Upper lobe of right lung (tissue), 1 donor: ENCODE data around the gene PRCP. TPM values are rescaled to one million over a fixed set of nuclear protein-coding genes. Genes with fewer than 3 reads are reported as not detected.

Experiments used
- ATAC-seq: fragments of 200-7000 bp; cut with Tn5 transposase; one replicate; pipeline ENCODE4 v1.9.1; 2020; ENCODE audit warnings: mild to moderate bottlenecking, moderate library complexity
- DNase-seq: peaks from one replicate; pipeline ENCODE4 v3.0.0-alpha.2; 2020
- H3K27ac ChIP-seq: fragments of 200-600 bp; one replicate; pipeline ENCODE4 v1.8.0; 2022
- H3K27me3 ChIP-seq: fragments of 200-600 bp; one replicate; pipeline ENCODE4 v1.8.0; 2022; ENCODE audit warnings: mild to moderate bottlenecking
- H3K36me3 ChIP-seq: fragments of 200-600 bp; one replicate; pipeline ENCODE4 v1.8.0; 2022
- H3K4me1 ChIP-seq: fragments of 200-600 bp; one replicate; pipeline ENCODE4 v1.8.0; 2022
- H3K4me3 ChIP-seq: fragments of 200-600 bp; one replicate; pipeline ENCODE4 v1.8.0; 2022; ENCODE audit warnings: mild to moderate bottlenecking
- H3K9me3 ChIP-seq: fragments of 200-600 bp; one replicate; pipeline ENCODE4 v1.8.0; 2022
- intact Hi-C: fragments of 100-400 bp; cut with DNase I; formaldehyde crosslinking; loops from one replicate; pipeline ENCODE4 v1.11.0; 2022
- total RNA-seq: library from RNA; stranded (reverse); fragmentation: NEBNext Ultra II Directional; extraction: Animal tissue kit (Norgen Biotek cat#: 25700); gene quantifications from one replicate; pipeline ENCODE4 v1.2.1, GENCODE V29; 2021
- TF ChIP-seq, protein P1 (sequence below): fragments of 200-600 bp; IDR thresholded peaks from one replicate; pipeline ENCODE4 v1.8.0; 2022; ENCODE audit warnings: antibody characterized with exemption
- donor health status: DM: no; HTN: yes; CAD: no; lungs with severe emphysema.

The PRCP gene
- total RNA-seq, 1 donor from 2014 or later = 91.3 TPM

DNA sequence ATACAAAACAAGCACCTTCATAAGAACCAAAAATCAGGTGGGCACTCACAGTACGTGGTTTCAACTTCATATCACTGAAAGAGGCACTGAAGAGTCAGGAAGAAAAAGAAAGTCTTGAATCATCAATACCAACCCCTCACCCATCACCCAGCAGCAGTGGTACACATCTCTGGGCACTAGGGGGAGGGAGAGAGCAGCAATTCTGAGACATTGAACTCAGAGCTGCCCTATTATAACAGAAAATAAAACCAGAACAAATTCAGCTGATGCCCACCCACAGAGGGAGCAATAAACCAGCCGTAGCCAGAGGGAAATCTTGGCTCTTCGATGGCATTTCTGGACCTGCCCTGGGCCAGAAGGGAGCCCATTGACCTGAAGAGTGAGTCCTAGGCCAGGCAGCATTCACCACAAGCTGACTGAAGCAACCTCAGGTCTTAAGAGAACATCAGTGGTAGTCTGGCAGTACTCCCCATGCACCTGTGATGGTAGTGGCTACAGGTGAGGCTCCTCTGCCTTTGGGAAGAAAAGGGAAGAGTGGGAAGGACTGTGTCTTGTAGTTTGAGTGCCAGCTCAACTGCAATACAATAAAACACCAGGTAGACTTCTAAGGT lies 124.4 kb downstream of the PRCP start:
- TF ChIP-seq, protein P1, sequence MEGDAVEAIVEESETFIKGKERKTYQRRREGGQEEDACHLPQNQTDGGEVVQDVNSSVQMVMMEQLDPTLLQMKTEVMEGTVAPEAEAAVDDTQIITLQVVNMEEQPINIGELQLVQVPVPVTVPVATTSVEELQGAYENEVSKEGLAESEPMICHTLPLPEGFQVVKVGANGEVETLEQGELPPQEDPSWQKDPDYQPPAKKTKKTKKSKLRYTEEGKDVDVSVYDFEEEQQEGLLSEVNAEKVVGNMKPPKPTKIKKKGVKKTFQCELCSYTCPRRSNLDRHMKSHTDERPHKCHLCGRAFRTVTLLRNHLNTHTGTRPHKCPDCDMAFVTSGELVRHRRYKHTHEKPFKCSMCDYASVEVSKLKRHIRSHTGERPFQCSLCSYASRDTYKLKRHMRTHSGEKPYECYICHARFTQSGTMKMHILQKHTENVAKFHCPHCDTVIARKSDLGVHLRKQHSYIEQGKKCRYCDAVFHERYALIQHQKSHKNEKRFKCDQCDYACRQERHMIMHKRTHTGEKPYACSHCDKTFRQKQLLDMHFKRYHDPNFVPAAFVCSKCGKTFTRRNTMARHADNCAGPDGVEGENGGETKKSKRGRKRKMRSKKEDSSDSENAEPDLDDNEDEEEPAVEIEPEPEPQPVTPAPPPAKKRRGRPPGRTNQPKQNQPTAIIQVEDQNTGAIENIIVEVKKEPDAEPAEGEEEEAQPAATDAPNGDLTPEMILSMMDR = peak; percentile 47

DNA sequence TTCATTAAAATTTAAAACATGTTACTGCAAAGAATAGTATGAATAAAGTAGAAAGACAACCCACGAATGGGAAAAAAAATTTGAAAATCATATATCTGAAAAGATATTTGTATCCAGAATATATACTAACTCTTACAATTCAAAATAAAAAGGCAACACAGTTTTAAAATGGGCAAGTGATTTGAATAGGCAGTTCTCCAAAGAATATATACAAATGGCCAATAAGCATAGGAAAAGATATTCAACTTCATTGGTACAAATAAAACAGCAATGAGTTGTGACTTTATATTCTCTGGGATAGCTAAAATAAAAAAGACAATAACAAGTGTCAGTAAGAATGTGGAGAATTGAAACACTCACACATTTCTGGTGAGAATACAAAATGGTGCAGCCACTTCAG lies 125.0 kb downstream of the PRCP start:
- H3K27ac ChIP-seq = no peak overlapping the region
- no peaks in the 10 kb centered on the region for H3K4me1 ChIP-seq
- no peak for ATAC-seq
- TF ChIP-seq, protein P1 = no peak
- no peak overlapping the region for H3K4me3 ChIP-seq
- H3K27me3 ChIP-seq = no peaks in the 10 kb centered on the region
- no peaks in the 10 kb centered on the region for H3K9me3 ChIP-seq
- no peak for DNase-seq
- intact Hi-C loops = no loop called here
- no peaks in the 10 kb centered on the region for H3K36me3 ChIP-seq

More for the DNA sequence above, 124.4 kb downstream of the PRCP start:
- DNase-seq = no peak
- peak; percentile 81 for ATAC-seq
- H3K9me3 ChIP-seq = no peaks in the 10 kb centered on the region
- H3K4me1 ChIP-seq = no peaks in the 10 kb centered on the region
- no peaks in the 10 kb centered on the region for H3K27me3 ChIP-seq
- H3K27ac ChIP-seq = no peak overlapping the region
- intact Hi-C loops = no loop called here
- H3K36me3 ChIP-seq = no peaks in the 10 kb centered on the region
- H3K4me3 ChIP-seq = no peak overlapping the region

Other genes with a start within 250 kb of the PRCP start
- gene FAM181B, start 166.6 kb downstream of the PRCP start, total RNA-seq = 0.12 TPM
- gene DDIAS, start 1.3 kb upstream of the PRCP start, total RNA-seq = 3.8 TPM
- 12.5 TPM for gene RAB30, start 171.5 kb upstream of the PRCP start, total RNA-seq